Activated CD4-positive, alpha-beta memory T cell treated with anti-CD3 and anti-CD28 coated beads, Interleukin-2, amount 10 ng/mL, durations not matched to agents 7 days and 5 days (primary cell): ENCODE measurements around the gene CEP41. TPM values are rescaled to one million over a fixed set of nuclear protein-coding genes. Genes with fewer than 3 reads are reported as not detected.

Source experiments
- CTCF ChIA-PET: fragments of 350-600 bp; sonication (Branson Sonifier 250); formaldehyde crosslinking; loops from one replicate; lab custom pipeline; 2021; ENCODE audit warnings: antibody characterized with exemption, inconsistent platforms; lab: Charles Lee
- POLR2A ChIA-PET: fragments of 350-600 bp; sonication (Branson Sonifier 250); formaldehyde crosslinking; loops from one replicate; lab custom pipeline; 2021; ENCODE audit warnings: antibody characterized with exemption; lab: Charles Lee
- DNase-seq: peaks from one replicate; pipeline ENCODE4 v3.0.0-alpha.2; 2020
- H3K27ac Mint-ChIP-seq: one replicate; pipeline ENCODE4 v1.8.0; 2021; ENCODE audit warnings: mild to moderate bottlenecking, mixed read lengths
- H3K27me3 Mint-ChIP-seq: one replicate; pipeline ENCODE4 v1.8.0; 2021; ENCODE audit warnings: mixed read lengths
- H3K36me3 Mint-ChIP-seq: one replicate; pipeline ENCODE4 v1.8.0; 2021; ENCODE audit warnings: low read depth, mixed read lengths
- H3K4me1 Mint-ChIP-seq: one replicate; pipeline ENCODE4 v1.8.0; 2021; ENCODE audit warnings: mixed read lengths
- H3K4me3 Mint-ChIP-seq: one replicate; pipeline ENCODE4 v1.8.0; 2021; ENCODE audit warnings: mild to moderate bottlenecking, mixed read lengths
- H3K9me3 Mint-ChIP-seq: one replicate; pipeline ENCODE4 v1.8.0; 2021; ENCODE audit warnings: mixed read lengths
- total RNA-seq, 2 experiments: library from RNA; stranded (reverse); gene quantifications; one replicate each; pipeline ENCODE4 v1.2.3, GENCODE V29; 2021

CEP41 gene
- total RNA-seq, 2 experiments from 2014 or later: 13.2 to 15.7 TPM

DNA sequence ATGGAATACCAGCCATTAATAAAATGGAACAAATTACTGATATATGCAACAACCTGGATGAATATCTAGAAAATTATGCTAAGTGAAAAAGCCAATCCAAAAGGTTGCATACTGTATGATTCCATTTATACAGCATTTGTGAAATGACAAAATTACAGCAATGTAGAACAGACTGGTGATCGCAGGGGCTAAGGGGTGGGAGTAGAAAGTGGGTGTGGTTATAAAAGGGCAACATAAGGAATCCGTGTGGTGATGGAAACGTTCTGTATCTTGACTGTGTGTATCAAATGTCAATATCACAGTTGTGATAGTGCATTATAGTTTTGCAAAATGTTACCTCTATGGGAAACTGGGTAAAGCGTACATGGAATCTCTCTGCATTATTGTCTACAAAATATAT lies 15.0 kb downstream of the CEP41 start:
- CTCF ChIA-PET: no interaction called here
- no peaks in the 10 kb centered on the region for H3K27me3 Mint-ChIP-seq
- POLR2A ChIA-PET: no interaction called here
- H3K4me1 Mint-ChIP-seq: peaks cover 8% of the 10 kb centered on the region
- H3K27ac Mint-ChIP-seq: no peak overlapping the region
- no peak overlapping the region for H3K4me3 Mint-ChIP-seq
- no peak for DNase-seq
- H3K9me3 Mint-ChIP-seq: no peaks in the 10 kb centered on the region
- peaks cover 7% of the 10 kb centered on the region for H3K36me3 Mint-ChIP-seq

DNA sequence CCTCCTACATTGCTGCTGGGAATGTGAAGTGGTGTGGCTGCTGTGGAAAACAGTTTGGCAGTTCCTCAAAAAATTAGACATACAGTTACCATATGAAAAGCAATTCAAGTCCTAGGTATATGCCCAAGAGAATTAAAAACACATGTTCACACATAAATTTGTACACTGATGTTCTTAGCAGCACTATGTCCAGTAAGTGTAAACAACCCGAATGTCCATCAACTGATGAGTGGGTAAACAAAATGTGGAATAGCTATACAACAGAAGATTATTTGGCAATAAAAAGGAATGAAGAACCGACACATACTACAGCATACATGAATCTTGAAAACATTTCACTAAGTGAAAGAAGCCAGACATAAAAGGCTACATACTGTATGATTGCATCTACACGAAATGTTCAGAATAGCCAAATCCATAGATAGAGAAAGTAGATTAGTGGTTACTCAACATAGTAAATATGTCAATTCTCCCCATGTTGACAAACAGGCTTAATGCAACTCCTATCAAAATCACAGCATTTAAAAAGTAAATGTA lies 17.2 kb downstream of the CEP41 start:
- Mint-ChIP-seq H3K9me3 (no peaks in the 10 kb centered on the region), H3K27ac (no peak overlapping the region), H3K27me3 (no peaks in the 10 kb centered on the region), H3K36me3 (peaks cover 6% of the 10 kb centered on the region), H3K4me3 (no peak overlapping the region), H3K4me1 (peaks cover 11% of the 10 kb centered on the region)
- no peak for DNase-seq
- ChIA-PET POLR2A (no interaction called here), CTCF (interaction anchor here (1.0 to 1.5 kb wide), 2 partner anchors 11 to 21 kb away, joined by 3 to 4 read pairs; no protein-coding TSS in a partner anchor)

DNA sequence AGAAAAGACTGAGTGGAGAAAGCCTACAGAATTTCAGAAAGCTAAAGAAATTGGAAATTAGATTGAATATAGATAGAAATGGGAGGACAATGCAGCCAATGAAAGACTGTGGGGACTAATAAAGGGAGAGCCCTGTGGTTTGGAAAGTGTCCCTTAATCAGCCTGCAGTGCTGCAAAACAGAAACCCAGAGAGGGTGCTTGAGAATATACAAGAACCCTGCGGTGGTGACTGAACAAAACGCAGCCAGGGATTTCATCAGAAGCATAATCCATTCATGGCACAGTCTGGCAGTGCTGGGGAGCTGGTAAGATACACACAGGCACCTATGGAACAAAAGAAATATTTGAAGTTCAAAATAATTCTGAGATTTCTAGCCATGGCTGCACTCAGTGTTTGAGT lies 19.1 kb downstream of the CEP41 start:
- Mint-ChIP-seq H3K4me1 (peaks cover 23% of the 10 kb centered on the region), H3K27ac (no peak overlapping the region), H3K4me3 (no peak overlapping the region), H3K9me3 (no peaks in the 10 kb centered on the region), H3K27me3 (no peaks in the 10 kb centered on the region), H3K36me3 (peaks cover 6% of the 10 kb centered on the region)
- DNase-seq: no peak
- CTCF ChIA-PET: no interaction called here
- POLR2A ChIA-PET: no interaction called here

DNA sequence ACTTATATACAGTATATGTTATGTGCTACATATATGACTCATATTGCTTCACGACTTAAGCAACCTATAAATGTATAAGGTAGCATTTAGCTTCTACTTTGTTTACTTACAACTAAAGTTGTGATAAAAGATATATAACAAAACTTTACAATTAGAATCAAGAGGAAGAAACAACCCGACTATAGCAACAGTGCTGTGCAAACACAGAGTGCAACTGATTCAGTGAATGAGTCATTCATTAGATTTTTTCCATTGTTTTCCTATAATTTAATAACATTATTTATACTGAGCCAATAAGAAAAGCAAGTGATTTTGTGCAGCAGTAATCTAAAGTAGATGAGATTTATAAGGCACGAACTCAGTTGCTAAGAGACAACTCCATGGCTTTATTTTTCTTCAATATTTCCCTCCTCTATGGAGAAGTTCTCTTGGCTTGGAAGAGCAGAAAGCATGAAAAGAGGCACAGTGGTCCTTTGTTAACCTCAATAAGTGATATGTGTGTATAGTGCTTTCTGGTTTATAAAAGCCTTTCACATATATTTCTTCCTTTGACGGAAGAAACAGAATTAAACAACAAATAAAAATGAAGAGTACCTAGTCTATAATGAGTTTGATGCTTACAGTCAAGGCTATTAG lies 19.8 kb downstream of the CEP41 start:
- ChIA-PET POLR2A (no interaction called here), CTCF (no interaction called here)
- Mint-ChIP-seq H3K9me3 (no peaks in the 10 kb centered on the region), H3K27ac (no peak overlapping the region), H3K27me3 (no peaks in the 10 kb centered on the region), H3K4me1 (peaks cover 23% of the 10 kb centered on the region), H3K4me3 (no peak overlapping the region), H3K36me3 (peaks cover 6% of the 10 kb centered on the region)
- DNase-seq: no peak

DNA sequence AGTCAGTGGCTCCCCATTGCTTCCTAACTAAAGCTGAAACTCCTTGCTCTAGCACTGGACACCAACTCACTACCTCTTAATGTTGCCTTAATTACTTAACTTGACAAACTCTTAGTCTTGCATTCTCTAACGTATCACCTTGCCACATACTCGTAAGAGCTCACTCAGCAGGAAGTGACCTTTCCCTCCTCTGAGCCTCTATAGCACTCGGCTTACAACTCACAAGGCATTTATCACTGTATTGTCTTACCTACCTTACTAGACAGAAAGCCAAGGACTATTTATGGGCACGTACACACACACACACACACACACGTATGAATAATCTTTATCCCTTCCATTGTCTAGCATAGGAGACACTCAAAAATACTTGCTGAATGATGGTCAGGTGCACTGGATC lies 21.2 kb downstream of the CEP41 start:
- CTCF ChIA-PET: no interaction called here

DNA sequence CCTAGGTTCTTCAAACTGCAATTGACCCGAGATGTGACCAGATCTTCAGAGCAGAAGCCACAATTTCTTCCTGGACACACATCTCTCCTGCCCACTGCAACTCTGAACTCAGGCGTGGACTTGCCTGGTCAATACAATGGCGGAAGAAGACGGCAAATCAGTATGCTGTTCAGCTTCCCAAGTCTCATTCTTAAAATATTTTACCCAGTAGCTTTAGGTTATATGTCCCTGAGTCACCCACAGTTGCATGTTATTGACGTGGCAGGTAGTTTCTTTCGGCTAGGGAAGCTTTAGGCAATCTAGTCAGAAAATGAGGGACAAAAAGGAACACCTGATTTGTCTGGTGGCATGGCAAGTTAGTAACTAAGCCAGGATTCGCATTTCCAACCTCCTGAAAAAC lies 22.5 kb downstream of the CEP41 start:
- CTCF ChIA-PET: no interaction called here
- H3K27ac Mint-ChIP-seq: no peak overlapping the region
- no peaks in the 10 kb centered on the region for H3K9me3 Mint-ChIP-seq
- H3K4me1 Mint-ChIP-seq: peaks cover 33% of the 10 kb centered on the region
- no peak for DNase-seq
- POLR2A ChIA-PET: no interaction called here
- no peaks in the 10 kb centered on the region for H3K27me3 Mint-ChIP-seq
- H3K4me3 Mint-ChIP-seq: no peak overlapping the region
- H3K36me3 Mint-ChIP-seq: peaks cover 3% of the 10 kb centered on the region

More for the DNA sequence above, 21.2 kb downstream of the CEP41 start:
- H3K9me3 Mint-ChIP-seq: no peaks in the 10 kb centered on the region
- no peak for DNase-seq
- H3K36me3 Mint-ChIP-seq: peaks cover 3% of the 10 kb centered on the region
- no peaks in the 10 kb centered on the region for H3K27me3 Mint-ChIP-seq
- peaks cover 33% of the 10 kb centered on the region for H3K4me1 Mint-ChIP-seq
- no peak overlapping the region for H3K27ac Mint-ChIP-seq
- POLR2A ChIA-PET: no interaction called here
- H3K4me3 Mint-ChIP-seq: no peak overlapping the region

DNA sequence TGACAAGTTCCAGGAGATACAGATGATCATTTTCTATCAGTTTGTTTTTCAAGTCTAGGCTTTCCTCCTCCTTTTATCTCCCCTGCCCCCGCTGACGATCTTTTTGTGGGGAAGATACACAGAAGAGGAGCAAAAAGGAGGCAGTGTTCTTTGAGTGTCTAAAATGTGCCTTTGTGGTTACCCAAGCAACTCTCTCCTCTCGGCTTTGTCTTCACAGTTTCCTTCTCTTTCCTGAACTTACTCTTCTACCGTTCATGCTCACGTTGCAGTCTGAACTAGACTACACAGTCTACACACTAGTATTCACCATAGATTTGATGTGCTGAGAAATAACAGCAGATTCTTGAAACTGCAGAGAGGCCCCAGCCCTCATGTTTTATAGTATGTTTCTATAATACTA lies 23.6 kb downstream of the CEP41 start:
- H3K4me1 Mint-ChIP-seq: peaks cover 31% of the 10 kb centered on the region
- ChIA-PET POLR2A (no interaction called here), CTCF (no interaction called here)
- H3K9me3 Mint-ChIP-seq: no peaks in the 10 kb centered on the region
- H3K27ac Mint-ChIP-seq: peak overlapping the region; percentile 1
- H3K27me3 Mint-ChIP-seq: no peaks in the 10 kb centered on the region
- H3K36me3 Mint-ChIP-seq: peaks cover 3% of the 10 kb centered on the region
- no peak for DNase-seq
- H3K4me3 Mint-ChIP-seq: no peak overlapping the region

DNA sequence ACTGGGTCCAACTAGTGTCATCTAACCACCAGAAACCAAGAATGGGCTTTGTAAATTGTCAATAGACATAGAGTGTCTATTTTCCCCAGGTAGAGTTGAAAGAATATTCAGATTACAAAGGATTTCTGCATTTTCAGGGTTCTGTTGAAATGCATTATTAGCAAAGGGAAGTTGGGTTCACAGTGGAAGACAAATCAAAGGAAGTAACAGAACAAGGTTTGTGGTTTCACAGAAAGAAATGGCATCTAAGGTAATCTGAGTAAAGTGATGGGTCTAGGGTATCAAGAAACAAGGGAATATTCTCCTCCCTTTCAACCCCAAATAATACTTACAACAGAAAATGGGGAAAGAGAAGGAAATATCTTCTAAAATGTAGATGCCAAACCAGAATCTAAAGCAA lies 25.8 kb downstream of the CEP41 start:
- ChIA-PET POLR2A (no interaction called here), CTCF (no interaction called here)
- Mint-ChIP-seq H3K9me3 (no peaks in the 10 kb centered on the region), H3K36me3 (peaks cover 3% of the 10 kb centered on the region), H3K27ac (no peak overlapping the region), H3K4me1 (peaks cover 25% of the 10 kb centered on the region), H3K4me3 (no peak overlapping the region), H3K27me3 (no peaks in the 10 kb centered on the region)
- no peak for DNase-seq

DNA sequence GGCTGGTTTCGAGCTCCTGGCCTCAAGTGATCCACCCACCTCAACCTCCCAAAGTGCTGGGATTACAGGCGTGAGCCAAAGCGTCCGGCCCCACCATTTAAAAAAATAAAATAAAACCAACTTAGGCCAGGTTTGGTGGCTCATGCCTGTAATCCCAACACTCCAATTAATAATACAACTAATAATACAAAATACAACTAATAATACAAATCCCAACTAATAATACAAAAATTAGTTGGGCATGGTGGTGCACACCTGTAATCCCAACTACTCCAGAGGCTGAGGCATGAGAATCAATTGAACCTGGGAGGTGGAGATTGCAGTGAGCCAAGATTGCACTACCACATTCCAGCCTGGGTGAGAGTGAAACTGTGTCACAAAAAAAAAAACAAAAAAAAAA lies 27.6 kb downstream of the CEP41 start:
- Mint-ChIP-seq H3K36me3 (no peaks in the 10 kb centered on the region), H3K4me1 (peaks cover 22% of the 10 kb centered on the region), H3K27ac (no peak overlapping the region), H3K9me3 (no peaks in the 10 kb centered on the region), H3K27me3 (no peaks in the 10 kb centered on the region), H3K4me3 (no peak overlapping the region)
- no peak for DNase-seq
- ChIA-PET POLR2A (interaction anchor here (1.3 kb wide), 1 partner anchor 27 kb away, joined by 3 read pairs; the partner anchor contains the start of gene CEP41), CTCF (no interaction called here)

DNA sequence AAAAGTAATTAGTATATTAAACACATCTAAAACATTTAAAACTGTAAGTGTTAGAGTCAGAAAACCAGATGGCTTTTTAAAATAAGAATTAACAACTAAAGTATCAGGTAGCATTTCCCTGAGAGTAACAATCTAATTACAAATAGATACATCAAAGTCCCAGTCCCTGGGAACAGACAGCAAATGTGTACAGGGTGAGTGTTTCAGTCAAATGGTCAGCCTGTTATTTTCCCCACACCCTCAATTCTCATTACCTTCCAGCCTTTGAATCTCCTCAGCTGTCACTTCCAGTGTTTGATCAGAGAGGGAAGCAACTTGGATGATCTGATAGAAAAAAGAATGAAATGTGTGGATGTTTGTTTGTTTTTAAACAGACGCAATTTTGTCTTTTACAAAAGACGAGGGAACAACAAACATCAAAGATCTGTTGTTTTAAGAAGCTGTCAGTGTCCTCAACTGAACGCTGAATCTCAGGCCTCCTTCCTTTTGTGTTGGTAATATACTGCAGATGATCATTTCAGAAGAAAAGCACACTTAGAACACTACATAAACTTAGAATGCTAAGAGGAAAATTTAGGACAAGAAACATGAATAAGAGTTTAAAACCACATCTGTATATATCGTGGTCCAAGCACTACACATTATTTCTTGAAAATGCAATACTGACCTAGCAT lies 29.8 kb downstream of the CEP41 start:
- Mint-ChIP-seq H3K36me3 (no peaks in the 10 kb centered on the region), H3K27me3 (no peaks in the 10 kb centered on the region), H3K27ac (no peak overlapping the region), H3K4me3 (no peak overlapping the region), H3K4me1 (peaks cover 9% of the 10 kb centered on the region), H3K9me3 (no peaks in the 10 kb centered on the region)
- ChIA-PET POLR2A (no interaction called here), CTCF (no interaction called here)
- no peak for DNase-seq

DNA sequence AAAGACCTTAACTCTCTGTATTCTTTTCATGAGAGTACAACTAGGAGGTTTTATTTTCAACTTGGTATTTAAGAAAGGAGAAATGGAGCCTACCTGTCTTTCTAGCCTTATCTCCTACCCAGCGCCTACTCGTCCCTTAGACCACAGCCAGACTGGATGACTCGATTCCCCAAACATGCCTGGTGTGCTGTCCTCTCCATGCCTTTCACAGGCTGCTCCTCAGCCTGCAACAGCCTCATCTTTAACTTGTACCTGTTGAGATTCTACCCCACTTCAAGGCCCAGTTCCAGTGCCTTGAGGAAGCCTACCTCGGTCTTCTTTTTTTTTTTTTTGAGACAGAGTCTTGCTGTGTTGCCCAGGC lies 31.1 kb downstream of the CEP41 start:
- POLR2A ChIA-PET: no interaction called here
- Mint-ChIP-seq H3K36me3 (no peaks in the 10 kb centered on the region), H3K27ac (no peak overlapping the region), H3K4me3 (no peak overlapping the region), H3K4me1 (peaks cover under 1% of the 10 kb centered on the region), H3K9me3 (no peaks in the 10 kb centered on the region), H3K27me3 (no peaks in the 10 kb centered on the region)
- CTCF ChIA-PET: no interaction called here
- DNase-seq: no peak

DNA sequence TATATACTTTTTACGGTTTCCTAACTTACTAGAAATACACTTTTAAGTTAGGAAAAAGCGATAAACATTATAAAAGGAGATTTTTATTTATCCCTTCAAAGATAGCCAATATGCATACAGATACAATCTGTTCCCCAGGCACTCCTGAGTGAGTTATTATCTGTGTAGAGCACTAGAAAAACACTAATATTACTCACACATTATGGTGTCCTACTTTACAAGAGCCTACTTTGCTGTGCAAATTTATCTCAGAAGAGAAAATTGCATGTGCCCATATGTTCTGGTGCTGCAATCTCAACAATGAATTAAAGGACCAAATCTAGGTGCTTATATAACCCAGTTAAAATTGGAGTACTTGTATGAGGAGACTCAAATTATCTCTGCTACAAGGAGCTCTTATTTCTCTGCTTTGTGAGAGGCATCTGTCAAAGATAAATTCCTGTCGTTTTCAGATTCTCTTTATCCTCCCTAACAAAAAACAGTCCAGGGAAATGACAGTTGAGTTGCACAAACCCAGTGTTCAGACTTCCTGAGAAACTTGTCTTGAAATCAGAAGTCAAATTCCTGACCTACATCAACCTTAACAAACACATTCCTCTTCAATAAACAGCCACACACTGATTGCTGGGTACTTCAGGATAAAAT lies 31.6 kb downstream of the CEP41 start:
- Mint-ChIP-seq H3K36me3 (no peaks in the 10 kb centered on the region), H3K9me3 (no peaks in the 10 kb centered on the region), H3K27ac (no peak overlapping the region)

DNA sequence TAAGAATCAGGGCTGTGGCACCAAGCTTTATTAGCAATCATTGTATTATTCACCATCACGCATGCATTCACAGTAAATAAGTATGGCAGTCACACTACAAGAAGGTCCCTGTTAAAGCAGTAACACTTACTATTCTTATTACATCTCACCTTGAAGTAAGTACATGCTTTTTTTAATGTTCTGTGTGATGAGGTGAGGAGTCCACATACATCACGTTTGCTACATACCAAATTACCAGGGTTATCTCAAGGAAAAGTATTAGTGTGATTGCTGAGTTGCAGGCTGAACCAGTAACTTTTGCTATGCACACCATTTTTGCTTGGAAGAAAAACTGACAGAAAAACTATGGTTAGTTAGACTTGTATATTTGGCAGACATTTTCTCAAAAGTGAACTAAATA lies 35.8 kb downstream of the CEP41 start:
- CTCF ChIA-PET: no interaction called here
- Mint-ChIP-seq H3K9me3 (no peaks in the 10 kb centered on the region), H3K36me3 (peaks cover 5% of the 10 kb centered on the region), H3K27ac (no peak overlapping the region), H3K4me1 (no peaks in the 10 kb centered on the region), H3K4me3 (no peak overlapping the region), H3K27me3 (no peaks in the 10 kb centered on the region)
- POLR2A ChIA-PET: interaction anchor here (0.7 kb wide), 1 partner anchor 84 kb away, joined by 3 read pairs; no protein-coding TSS in a partner anchor
- no peak for DNase-seq

More for the DNA sequence above, 31.6 kb downstream of the CEP41 start:
- Mint-ChIP-seq H3K4me3 (no peak overlapping the region), H3K27me3 (no peaks in the 10 kb centered on the region), H3K4me1 (no peaks in the 10 kb centered on the region)
- DNase-seq: no peak
- ChIA-PET CTCF (no interaction called here), POLR2A (no interaction called here)
